Esophagus muscularis mucosa (tissue), 4 donors: ENCODE measurements around the gene MAGI3.

Experiments used
- EP300 ChIP-seq: sonication (generic); formaldehyde crosslinking; IDR thresholded peaks from one replicate; pipeline ENCODE4 v1.6.1; 2017; ENCODE audit warnings: antibody characterized with exemption
- POLR2A ChIP-seq: fragments of 450-650 bp; IDR thresholded peaks from one replicate; pipeline ENCODE4 v1.6.1; 2017; ENCODE audit warnings: antibody characterized with exemption, moderate library complexity, mild to moderate bottlenecking, low read depth
- TF ChIP-seq, protein P1 (sequence below), 3 experiments: fragments of 200-600 bp in 2 of 3; fragments of 450-650 bp in 1 of 3; sonication (generic) in 2 of 3; IDR thresholded peaks; one replicate each; pipeline ENCODE4 v1.5.1; 2017 to 2019; ENCODE audit warnings: antibody characterized with exemption in 3 of 3, mild to moderate bottlenecking in 2 of 3, moderate library complexity in 1 of 3

DNA sequence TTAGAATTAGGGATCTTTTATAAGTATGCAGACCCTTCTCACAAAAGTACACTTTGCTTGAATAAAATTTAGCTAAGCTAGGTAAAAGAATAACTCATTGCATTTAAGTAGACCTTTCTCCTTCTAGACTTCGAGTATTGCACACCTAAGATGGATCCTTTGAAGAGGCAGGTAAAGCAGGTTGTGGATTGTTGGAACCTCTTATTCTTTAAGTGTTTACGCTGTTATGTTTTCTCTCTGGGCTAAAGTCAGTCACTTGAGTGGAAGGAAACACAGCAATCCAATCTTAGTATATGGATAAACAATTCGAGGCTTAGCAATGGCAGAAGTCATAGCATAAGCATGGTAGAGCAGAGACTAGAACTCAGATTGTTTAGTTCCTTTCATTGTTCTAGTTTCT is 11.4 kb downstream of the MAGI3 start:
- TF ChIP-seq, protein P1, sequence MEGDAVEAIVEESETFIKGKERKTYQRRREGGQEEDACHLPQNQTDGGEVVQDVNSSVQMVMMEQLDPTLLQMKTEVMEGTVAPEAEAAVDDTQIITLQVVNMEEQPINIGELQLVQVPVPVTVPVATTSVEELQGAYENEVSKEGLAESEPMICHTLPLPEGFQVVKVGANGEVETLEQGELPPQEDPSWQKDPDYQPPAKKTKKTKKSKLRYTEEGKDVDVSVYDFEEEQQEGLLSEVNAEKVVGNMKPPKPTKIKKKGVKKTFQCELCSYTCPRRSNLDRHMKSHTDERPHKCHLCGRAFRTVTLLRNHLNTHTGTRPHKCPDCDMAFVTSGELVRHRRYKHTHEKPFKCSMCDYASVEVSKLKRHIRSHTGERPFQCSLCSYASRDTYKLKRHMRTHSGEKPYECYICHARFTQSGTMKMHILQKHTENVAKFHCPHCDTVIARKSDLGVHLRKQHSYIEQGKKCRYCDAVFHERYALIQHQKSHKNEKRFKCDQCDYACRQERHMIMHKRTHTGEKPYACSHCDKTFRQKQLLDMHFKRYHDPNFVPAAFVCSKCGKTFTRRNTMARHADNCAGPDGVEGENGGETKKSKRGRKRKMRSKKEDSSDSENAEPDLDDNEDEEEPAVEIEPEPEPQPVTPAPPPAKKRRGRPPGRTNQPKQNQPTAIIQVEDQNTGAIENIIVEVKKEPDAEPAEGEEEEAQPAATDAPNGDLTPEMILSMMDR (IDR thresholded peaks at IDR 0.05): no peak
- TF ChIP-seq EP300 (no peak), POLR2A (no peak)
